GM23338 (cell line): ENCODE measurements around the gene DEDD2. TPM values are rescaled to one million over a fixed set of nuclear protein-coding genes. Genes with fewer than 3 reads are reported as not detected.

Experiments used
- ATAC-seq: fragments of 200-7000 bp; cut with Tn5 transposase; 3 replicates; pipeline ENCODE4 v1.9.1; 2020
- DNase-seq: peaks from one replicate; pipeline ENCODE4 v3.0.0-alpha.2; 2015; ENCODE audit warnings: low spot score
- H2AFZ ChIP-seq: fragments of 200-600 bp; sonication (generic); 2 replicates; pipeline ENCODE4 v1.8.0; 2016; ENCODE audit warnings: antibody characterized with exemption, mild to moderate bottlenecking, moderate library complexity
- H3F3A ChIP-seq: fragments of 200-600 bp; sonication (generic); replicated peaks from 2 replicates; pipeline ENCODE4 v1.8.0; 2017; ENCODE audit warnings: antibody characterized with exemption, mixed run types, low read depth
- H3K27ac ChIP-seq: fragments of 200-600 bp; sonication (generic); 2 replicates; pipeline ENCODE4 v1.6.1; 2016; ENCODE audit warnings: low read depth
- H3K27me3 ChIP-seq: fragments of 200-600 bp; sonication (generic); 2 replicates; pipeline ENCODE4 v1.8.0; 2016; ENCODE audit warnings: mild to moderate bottlenecking, mixed run types, moderate library complexity; ENCODE audit not compliant: insufficient read depth
- H3K36me3 ChIP-seq: fragments of 200-600 bp; sonication (generic); 2 replicates; pipeline ENCODE4 v1.8.0; 2016; ENCODE audit warnings: mild to moderate bottlenecking; ENCODE audit not compliant: insufficient read depth
- H3K4me1 ChIP-seq: fragments of 200-600 bp; sonication (generic); 2 replicates; pipeline ENCODE4 v1.8.0; 2016; ENCODE audit warnings: mild to moderate bottlenecking, moderate library complexity; ENCODE audit not compliant: insufficient read depth
- H3K4me2 ChIP-seq: fragments of 200-600 bp; sonication (generic); 2 replicates; pipeline ENCODE4 v1.7.1; 2017; ENCODE audit warnings: mixed run types
- H3K4me3 ChIP-seq: fragments of 200-600 bp; sonication (generic); 2 replicates; pipeline ENCODE4 v1.6.1; 2016; ENCODE audit warnings: mixed run types
- H3K79me2 ChIP-seq: fragments of 200-600 bp; sonication (generic); replicated peaks from 2 replicates; pipeline ENCODE4 v1.8.0; 2017; ENCODE audit warnings: mild to moderate bottlenecking; ENCODE audit not compliant: insufficient read depth
- H3K9me2 ChIP-seq: fragments of 200-600 bp; sonication (generic); 2 replicates; pipeline ENCODE4 v1.8.0; 2017; ENCODE audit not compliant: insufficient read depth
- H4K20me1 ChIP-seq: fragments of 200-600 bp; sonication (generic); replicated peaks from 2 replicates; pipeline ENCODE4 v1.8.0; 2017; ENCODE audit warnings: mild to moderate bottlenecking; ENCODE audit not compliant: insufficient read depth
- H3K27ac Mint-ChIP-seq: 2 replicates; pipeline ENCODE4 v1.8.0; 2020; ENCODE audit warnings: inconsistent platforms, mild to moderate bottlenecking, moderate library complexity, mixed read lengths
- H3K27me3 Mint-ChIP-seq: 3 replicates; pipeline ENCODE4 v1.8.0; 2022; ENCODE audit warnings: low read depth, mild to moderate bottlenecking, moderate library complexity, mixed read lengths, inconsistent platforms; ENCODE audit not compliant: insufficient read depth, poor library complexity
- H3K36me3 Mint-ChIP-seq: 3 replicates; pipeline ENCODE4 v1.8.0; 2021; ENCODE audit warnings: low read depth, mild to moderate bottlenecking, inconsistent platforms, moderate library complexity, mixed read lengths
- H3K4me1 Mint-ChIP-seq: 3 replicates; pipeline ENCODE4 v1.8.0; 2020; ENCODE audit warnings: mild to moderate bottlenecking, inconsistent platforms, mixed read lengths
- H3K4me3 Mint-ChIP-seq: 3 replicates; pipeline ENCODE4 v1.8.0; 2021; ENCODE audit warnings: moderate library complexity, mild to moderate bottlenecking, inconsistent platforms, mixed read lengths
- H3K9me3 Mint-ChIP-seq: 3 replicates; pipeline ENCODE4 v1.8.0; 2020; ENCODE audit warnings: moderate library complexity, mild to moderate bottlenecking, inconsistent platforms, mixed read lengths
- CREB1 ChIP-seq: fragments of 250-450 bp; sonication (Bioruptor Pico); IDR thresholded peaks from 2 replicates; pipeline ENCODE4 v1.5.0; 2020; ENCODE audit warnings: low read depth, mild to moderate bottlenecking, moderate library complexity
- CTCF ChIP-seq, 2 experiments: fragments of 200-600 bp in 1 of 2; sonication (generic) in 1 of 2; conservative IDR thresholded peaks; 2 replicates each; pipeline versions ENCODE4 v1.5.1 to v1.6.1; 2016 to 2017; ENCODE audit warnings: antibody characterized with exemption in 2 of 2, low read depth in 2 of 2, mild to moderate bottlenecking in 2 of 2, moderate library complexity in 1 of 2
- REST ChIP-seq: IDR thresholded peaks from one replicate; pipeline ENCODE4 v1.6.1; 2018; ENCODE audit warnings: antibody characterized with exemption; ENCODE audit not compliant: unreplicated experiment
- polyA plus RNA-seq: library from polyadenylated mRNA; unstranded; fragments of >200 nt; fragmentation: Nextera tagmentation; extraction: Ambion mirVana; gene quantifications from 2 replicates; pipeline ENCODE4 v1.2.1, GENCODE V29; 2016
- total RNA-seq: library from RNA; depleted of rRNA; stranded (reverse); fragments of >200 nt; shearing (Covaris generic); gene quantifications from 2 replicates; pipeline ENCODE4 v1.2.3, GENCODE V29; 2014
- TF ChIP-seq, protein P1 (sequence below): IDR thresholded peaks from 2 replicates; pipeline ENCODE4 v1.6.1; 2016; ENCODE audit warnings: antibody characterized with exemption

Gene DEDD2
- total and polyA plus RNA-seq, 2 experiments from 2014 or later, result 23.4 to 63.0 TPM

- Mint-ChIP-seq H3K4me3 (peak overlapping the region; percentile 91), H3K27ac (peak overlapping the region; percentile 98), H3K27me3 (peaks cover 19% of the 10 kb centered on the region), H3K9me3 (no peaks in the 10 kb centered on the region; the same call in 2 of the 3 replicates), H3K36me3 (peaks cover 14% of the 10 kb centered on the region), H3K4me1 (peaks cover 25% of the 10 kb centered on the region)
- DNase-seq (peak; percentile 97), ATAC-seq (peak; percentile 21)
- peaks cover 21% of the 10 kb centered on the region for H3K79me2 ChIP-seq
- H3K4me1 ChIP-seq, result peaks cover 31% of the 10 kb centered on the region
- TF ChIP-seq, protein P1, sequence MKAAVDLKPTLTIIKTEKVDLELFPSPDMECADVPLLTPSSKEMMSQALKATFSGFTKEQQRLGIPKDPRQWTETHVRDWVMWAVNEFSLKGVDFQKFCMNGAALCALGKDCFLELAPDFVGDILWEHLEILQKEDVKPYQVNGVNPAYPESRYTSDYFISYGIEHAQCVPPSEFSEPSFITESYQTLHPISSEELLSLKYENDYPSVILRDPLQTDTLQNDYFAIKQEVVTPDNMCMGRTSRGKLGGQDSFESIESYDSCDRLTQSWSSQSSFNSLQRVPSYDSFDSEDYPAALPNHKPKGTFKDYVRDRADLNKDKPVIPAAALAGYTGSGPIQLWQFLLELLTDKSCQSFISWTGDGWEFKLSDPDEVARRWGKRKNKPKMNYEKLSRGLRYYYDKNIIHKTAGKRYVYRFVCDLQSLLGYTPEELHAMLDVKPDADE, result peak; percentile 100
- TF ChIP-seq CREB1, result peak; percentile 80
- no peak for TF ChIP-seq REST
- TF ChIP-seq CTCF (conservative IDR thresholded peaks at IDR 0.05; ENCODE audit: low read depth in 2 of 2), result peak; percentile 57 to 70
- peak overlapping the region; percentile 50 for H3K4me3 ChIP-seq
- peak overlapping the region; percentile 65 for H3K4me2 ChIP-seq
- peak overlapping the region; percentile 4; the same call in 1 of the 2 replicates for H3K27ac ChIP-seq
- peak overlapping the region; percentile 0; the same call in 1 of the 2 replicates for H2AFZ ChIP-seq
- H3F3A ChIP-seq, result peaks cover 18% of the 10 kb centered on the region
- no peaks in the 10 kb centered on the region for H3K9me2 ChIP-seq
- H3K36me3 ChIP-seq, result no peaks in the 10 kb centered on the region
- H4K20me1 ChIP-seq, result peaks cover 22% of the 10 kb centered on the region; the same call in 1 of the 2 replicates
- H3K27me3 ChIP-seq, result no peaks in the 10 kb centered on the region
These were observed 27.1 kb upstream of the DEDD2 start for GRCh38 chr19:42244347-42245220.
